Upper lobe of left lung (tissue), 4 donors: ENCODE results near the gene PLPPR1.

Experiments used
- POLR2A ChIP-seq, 4 donors: fragments of 450-650 bp; IDR thresholded peaks; one replicate each; pipeline ENCODE4 v1.5.1; 2016 to 2017; ENCODE audit warnings: antibody characterized with exemption in 4 of 4, mild to moderate bottlenecking in 2 of 4
- POLR2AphosphoS5 ChIP-seq, 2 donors: sonication (generic); formaldehyde crosslinking; IDR thresholded peaks; one replicate each; pipeline ENCODE4 v1.5.1; 2017; ENCODE audit warnings: antibody characterized with exemption in 2 of 2

DNA sequence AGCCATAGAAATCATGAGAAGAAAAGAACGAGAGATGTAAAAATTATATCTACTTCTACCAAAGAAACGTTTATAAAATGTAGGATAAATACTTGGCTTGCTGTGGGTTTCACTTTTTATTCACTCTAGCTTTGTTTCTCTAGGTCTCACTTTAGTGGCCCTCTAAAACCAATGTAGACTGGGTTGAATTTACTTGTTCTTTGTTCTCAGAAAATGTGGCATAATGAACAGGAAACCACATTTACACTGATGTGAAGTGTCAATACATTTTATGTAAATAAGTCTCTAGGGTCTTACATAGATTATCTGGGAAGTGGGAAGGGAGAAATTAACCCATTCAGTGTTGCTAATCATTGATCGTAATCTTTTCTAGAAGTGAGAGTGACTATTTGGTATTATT lies 58.9 kb downstream of the PLPPR1 start:
- TF ChIP-seq POLR2AphosphoS5 (IDR thresholded peaks at IDR 0.05) (no peak), POLR2A (IDR thresholded peaks at IDR 0.05) (no peak)
